ENCODE data around the gene SLC12A8.

SLC12A8 gene

GRCh38 chr3:125213364-125213755, 812 bp upstream of the SLC12A8 start:
- DNase-seq = no peak

- DNase-seq = no peak
Observed at GRCh38 chr3:125212091-125212508, 448 bp downstream of the SLC12A8 start.

DNA sequence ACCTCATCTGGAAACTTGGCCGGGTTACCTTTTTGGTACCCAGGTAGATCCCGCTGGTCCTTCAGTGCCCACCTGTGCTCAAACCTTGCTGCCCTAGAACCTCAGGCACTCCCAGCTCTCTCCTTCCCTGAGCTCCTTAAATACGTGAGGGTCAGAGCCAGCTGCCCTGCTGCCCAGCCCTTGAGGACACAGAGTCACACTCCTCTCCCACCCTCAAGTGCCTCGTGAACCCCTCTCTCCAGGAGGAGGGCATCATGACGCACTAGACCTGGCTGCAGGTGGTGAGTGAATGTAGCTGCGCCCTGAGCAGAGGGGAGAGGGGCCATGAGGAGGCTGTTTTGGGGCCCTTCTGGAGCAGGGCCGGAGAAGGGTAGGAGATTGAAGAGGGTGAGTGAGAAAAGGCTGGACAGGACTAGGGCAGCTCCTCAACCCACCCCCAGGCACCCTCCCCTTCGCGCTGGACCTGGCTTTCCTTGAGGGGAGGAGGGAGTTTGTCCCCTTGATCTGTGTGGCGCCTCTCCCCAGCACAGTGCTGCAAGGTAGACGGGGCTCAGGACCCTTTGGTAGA, 941 bp downstream of the SLC12A8 start:
- no peak for DNase-seq

GRCh38 chr3:125207949-125208568, 4.5 kb downstream of the SLC12A8 start:
- DNase-seq = no peak

- no peak for DNase-seq
Observed at GRCh38 chr3:125207507-125207906, 5.0 kb downstream of the SLC12A8 start.

GRCh38 chr3:125206934-125207333, 5.6 kb downstream of the SLC12A8 start:
- DNase-seq = no peak

- no peak for DNase-seq
Observed at GRCh38 chr3:125203731-125204130, 8.8 kb downstream of the SLC12A8 start.

DNA sequence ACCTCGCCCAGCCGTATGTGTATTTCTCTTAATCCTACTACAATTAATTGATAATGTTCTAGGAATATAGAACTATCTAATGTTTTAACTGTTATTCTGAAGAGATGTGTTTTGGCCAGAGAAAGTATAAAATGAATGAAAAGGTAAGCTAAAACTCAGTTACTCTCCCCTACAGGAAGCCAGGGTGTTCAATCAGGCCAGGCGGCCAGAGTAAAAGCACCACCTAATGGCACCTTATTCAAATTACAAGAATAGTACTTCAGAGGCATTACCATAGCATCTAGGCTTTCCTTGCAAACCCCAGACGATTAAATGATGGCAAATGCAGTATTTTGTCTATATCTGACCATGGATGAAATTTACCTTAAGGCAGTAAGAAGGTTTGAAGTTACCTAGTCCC, 10.4 kb downstream of the SLC12A8 start:
- no peak for DNase-seq

DNA sequence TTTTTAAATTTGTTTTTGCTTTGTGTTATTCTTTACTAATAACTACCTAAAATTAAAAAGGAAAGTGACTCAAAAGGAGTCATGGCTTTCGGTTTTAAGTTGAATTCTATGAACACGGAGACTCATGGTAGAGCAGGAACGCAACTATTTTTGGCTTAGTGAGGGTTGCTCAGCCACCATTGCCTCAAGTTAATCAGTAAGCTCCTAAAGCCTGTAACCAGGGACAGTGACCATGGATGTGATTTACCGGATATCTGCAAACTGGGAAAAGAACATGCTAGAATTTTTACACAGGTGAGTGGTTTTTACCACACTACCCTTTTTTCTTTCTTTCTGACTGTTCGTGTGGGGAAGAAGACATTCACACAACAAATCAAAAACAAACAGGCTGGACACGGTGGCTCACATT, 11.8 kb downstream of the SLC12A8 start:
- no peak for DNase-seq

DNA sequence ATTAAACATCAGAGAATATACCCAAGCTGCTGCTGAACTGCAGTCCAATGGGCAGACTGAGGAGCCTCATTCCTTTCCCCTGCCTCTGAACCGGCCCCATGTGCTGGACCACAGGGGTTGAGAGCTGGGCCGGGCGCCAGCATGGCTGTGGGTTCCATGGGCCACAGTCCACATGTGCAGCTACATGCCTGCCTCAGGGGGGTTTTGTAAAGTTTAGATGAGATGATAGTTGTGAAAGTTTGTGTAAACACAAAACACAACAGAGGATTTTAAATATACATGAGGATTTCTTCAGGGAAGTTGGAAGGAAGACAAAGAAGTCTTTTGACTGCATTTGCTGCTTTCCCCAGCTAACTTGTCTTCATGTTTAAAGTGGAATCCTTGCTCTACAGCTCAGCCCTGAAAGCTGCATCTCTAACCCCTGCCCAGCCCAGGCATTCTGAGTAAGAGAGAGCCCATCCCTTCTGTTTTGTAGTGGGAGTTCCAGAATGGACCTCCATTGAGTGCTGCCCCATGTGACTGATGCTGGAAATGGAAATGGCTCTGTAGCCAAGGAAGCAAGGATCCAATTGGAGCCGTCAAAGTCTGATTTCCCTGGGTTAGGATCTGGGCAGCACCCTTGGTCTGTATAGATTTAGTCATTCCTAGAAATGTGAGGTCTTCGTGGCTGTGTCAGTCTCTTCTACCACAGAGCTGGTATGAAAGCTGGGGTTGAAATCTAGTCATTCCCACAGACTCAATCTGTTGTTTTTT, 17.5 kb downstream of the SLC12A8 start:
- DNase-seq = no peak

DNA sequence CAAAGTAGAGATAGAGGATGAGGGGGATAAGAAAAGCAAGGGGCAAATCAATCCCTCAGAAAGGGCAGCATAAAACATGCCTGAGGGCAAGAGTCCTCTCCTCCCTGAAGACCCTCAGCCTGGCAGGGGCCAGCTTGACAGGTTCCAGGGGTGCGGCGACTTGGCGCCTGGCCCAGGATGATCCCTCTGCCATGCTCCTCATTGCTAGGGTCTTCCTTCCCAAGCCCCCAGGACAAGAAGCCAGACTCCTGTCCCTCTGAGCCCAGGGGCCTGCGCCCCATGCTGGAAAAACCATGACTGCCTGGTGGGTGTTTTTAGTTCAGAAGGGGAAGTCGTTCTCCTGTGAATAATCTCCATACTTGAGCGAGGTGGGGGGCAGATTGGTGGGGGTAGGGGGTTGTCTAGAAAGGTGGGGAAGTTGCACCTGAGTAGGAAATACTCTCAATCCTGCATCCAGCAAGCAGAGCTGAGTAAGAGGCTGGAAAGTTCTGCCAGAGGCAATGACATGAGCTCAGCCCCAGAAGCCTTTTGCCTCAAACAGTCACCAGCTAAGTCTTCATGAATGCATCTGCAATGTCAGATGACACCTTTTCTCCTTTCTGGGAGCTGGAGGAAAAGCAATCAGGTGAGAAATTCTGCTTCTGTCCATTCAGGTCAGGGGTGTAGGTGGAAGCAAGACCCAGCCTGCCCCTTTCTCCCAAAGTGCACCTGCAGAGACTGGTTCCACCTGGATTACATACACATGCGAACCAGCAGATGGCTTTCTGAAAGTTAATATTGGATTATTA, 18.3 kb downstream of the SLC12A8 start:
- DNase-seq = no peak

GRCh38 chr3:125192190-125193035, 20.1 kb downstream of the SLC12A8 start:
- DNase-seq = no peak

DNA sequence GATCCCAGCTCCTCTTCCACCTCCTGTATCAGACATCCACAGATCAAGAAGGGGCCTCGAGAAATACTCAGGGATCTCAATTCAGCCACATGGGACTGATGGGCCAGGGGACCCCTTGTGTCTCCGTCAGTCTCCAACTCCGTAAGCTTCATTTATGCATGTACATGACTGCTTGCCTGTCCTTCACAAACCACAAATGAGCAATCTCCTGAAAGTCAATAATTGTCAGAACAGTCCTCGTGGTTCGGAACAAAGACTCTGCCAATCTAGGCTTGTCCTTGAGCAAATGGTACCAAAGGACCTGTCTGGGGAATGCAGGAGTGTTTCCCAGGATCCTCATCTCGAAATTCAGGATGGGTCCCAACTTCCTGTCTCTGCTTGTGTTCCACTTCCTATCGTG, 20.8 kb downstream of the SLC12A8 start:
- no peak for DNase-seq

DNA sequence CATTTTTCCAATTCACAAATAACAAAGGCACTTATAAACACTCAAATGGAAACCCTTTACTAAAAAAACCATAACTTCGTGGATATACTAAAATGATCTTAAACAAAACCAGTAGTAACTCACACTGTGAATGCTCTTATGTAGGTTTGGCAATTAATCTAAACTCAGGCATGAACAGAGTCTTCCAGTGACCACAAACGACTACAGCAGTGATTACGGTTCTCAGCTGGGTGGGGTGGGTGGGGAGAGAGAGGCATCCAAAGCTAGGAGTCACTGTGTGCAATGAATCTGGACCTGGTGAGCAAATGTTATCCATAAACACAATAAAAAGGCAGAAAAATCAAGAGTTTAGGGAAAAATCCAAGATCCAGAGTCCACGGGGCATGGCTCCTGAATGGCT, 21.3 kb downstream of the SLC12A8 start:
- no peak for DNase-seq

- no peak for DNase-seq
Observed at GRCh38 chr3:125190786-125191185, 21.8 kb downstream of the SLC12A8 start.

- DNase-seq = no peak
Observed at GRCh38 chr3:125189378-125190165, 23.0 kb downstream of the SLC12A8 start.

DNA sequence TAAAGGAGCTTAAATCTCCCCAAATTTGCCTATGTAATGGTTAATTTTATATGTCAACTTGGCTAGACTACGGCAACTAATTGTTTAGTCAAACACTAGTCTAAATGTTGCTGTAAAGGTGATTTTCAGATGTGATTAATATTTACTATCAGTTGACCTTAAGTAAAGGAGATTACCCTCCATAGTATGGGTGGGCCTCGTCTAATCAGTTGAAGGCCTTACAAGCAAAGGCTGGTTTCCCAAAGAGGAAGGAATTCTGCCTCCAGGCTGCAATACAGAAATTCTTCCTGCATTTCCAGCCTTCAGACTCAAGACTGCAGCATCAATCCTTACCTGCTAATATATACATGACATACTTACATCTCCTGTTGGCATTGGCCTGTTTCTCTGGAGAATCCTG, 23.6 kb downstream of the SLC12A8 start:
- DNase-seq = no peak

- DNase-seq = no peak
Observed at GRCh38 chr3:125187599-125187910, 25.0 kb downstream of the SLC12A8 start.

DNA sequence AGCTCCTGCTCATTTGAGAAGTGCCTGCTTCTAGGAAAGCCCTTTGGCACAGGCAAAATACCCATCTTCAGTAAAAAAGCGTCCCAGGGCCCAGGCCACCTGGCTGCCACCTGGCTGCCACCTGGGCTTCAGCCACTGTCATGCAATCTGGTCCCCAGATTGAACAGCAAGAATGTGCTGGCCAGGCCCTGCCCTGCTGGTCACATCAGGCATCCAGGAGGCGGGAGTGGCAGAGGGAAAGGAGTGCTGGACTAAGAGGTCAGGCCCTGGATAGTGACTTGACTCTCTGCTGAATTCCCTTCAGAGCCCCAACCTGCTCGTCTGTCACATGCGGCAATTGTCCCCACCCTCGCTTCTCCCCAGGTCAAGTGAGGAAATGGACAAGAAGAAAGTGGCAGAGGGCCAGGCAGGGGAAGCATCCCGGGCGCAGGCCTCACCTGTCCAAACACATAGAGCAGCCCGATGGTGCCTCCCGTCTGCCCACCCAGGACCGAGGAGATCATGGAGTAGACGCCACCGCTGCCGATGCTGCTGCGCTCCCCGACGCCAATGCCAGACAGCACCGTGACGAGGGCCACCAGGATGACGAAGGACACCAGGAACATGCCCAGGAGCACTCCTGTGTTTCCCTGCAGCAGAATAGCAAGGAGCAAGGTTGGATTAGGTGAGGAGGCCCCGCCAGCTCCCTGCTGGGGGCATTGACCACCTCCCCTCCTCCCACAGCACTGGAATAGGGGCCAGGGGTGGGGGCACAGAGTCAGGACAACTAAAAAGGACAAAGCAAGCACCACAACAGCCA, 25.5 kb downstream of the SLC12A8 start:
- no peak for DNase-seq

DNA sequence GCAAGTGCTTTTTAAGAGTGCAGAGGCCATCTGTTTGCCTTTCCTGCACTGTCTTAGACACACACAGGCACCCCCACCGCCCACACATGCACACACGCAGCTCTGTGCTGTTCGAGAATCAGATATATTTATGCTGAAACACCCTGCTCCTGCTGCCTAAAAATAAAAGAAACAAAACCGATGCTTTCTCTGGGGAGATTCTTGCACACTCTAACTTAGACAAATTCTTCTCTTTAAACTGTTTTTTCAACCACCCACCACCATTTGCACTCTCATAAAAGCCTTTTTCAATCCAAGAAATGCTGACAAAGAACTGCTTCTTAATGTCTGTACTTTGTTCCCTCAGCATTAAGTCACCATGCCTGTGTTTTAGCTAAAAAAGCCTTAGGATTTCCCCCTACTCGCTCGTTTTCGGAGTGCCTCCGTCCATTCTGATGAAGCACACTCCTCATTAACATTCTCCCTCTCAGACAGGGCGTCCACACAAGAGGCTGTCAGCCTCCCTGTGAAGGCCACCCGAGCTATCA, 26.2 kb downstream of the SLC12A8 start:
- no peak for DNase-seq

DNA sequence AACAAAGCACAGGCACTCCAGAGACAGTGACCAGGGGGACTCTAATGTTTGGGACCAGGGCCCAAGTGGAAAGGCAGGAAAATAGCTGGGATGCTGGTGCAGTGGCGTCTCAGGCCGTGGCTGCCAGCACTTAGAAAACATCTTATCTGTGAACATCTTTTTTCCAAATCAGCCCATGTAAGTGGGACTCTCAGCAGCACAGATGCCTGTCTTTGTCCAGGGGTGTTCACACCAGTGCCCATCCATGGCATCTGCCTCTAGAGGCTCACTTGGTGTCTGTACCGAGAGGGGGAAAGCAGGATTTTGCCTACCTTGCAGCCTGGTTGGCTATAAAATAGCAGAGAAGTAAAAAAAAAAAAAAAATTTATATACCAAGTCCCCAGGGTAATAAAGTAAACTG, 26.7 kb downstream of the SLC12A8 start:
- no peak for DNase-seq
